Measurements from ENCODE around the gene GOPC.

DNA sequence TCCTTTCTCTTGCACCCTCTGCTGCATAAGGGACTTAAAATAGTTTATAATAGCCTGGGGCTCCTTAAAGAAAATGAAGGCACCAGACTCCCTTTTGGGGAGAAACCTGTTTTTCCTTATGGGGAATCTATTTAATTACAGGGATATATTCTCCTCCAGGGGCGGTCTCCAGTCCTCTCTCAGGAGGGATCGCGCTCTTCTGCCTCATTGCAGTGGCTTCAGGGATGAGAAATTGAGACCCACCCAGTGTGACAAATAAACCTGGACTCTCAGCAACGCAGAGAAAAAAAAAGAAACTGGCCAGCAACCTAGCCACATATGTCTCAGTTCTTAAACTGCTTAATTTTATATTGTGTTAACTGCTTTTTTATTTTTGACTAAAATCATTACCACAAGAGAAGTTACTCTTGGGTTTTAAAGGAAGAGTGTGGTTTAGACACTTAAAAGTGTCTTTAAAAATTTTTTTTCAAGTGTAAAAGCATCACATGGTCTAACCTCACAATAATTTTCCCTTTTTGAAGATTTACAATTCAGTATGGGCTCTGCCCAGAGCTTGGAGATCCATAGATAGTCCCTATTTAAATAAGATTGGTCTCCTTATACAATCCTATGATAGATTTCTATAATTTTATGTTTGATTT lies 11.7 kb upstream of the GOPC start:
- TF ChIP-seq, protein P1, sequence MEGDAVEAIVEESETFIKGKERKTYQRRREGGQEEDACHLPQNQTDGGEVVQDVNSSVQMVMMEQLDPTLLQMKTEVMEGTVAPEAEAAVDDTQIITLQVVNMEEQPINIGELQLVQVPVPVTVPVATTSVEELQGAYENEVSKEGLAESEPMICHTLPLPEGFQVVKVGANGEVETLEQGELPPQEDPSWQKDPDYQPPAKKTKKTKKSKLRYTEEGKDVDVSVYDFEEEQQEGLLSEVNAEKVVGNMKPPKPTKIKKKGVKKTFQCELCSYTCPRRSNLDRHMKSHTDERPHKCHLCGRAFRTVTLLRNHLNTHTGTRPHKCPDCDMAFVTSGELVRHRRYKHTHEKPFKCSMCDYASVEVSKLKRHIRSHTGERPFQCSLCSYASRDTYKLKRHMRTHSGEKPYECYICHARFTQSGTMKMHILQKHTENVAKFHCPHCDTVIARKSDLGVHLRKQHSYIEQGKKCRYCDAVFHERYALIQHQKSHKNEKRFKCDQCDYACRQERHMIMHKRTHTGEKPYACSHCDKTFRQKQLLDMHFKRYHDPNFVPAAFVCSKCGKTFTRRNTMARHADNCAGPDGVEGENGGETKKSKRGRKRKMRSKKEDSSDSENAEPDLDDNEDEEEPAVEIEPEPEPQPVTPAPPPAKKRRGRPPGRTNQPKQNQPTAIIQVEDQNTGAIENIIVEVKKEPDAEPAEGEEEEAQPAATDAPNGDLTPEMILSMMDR (conservative IDR thresholded peaks at IDR 0.05; ENCODE audit: low read length), result no peak
- TF ChIP-seq EZH2phosphoT487 (IDR thresholded peaks at IDR 0.05; ENCODE audit: borderline replicate concordance, low read depth, low read length), result no peak
